GM10248 (cell line): ENCODE results near the gene DTNA.
"Not testable (repeated sequence)": the region's sequence is repeated elsewhere in the genome, so short reads cannot be mapped to it uniquely, and the experiment has no call there.

ENCODE experiments used
- CTCF ChIA-PET: fragments of 300-600 bp; sonication (Branson Sonifier 250); formaldehyde crosslinking; extraction: SDS; loops from one replicate; lab custom pipeline; 2021; ENCODE audit warnings: antibody characterized with exemption; lab: Yijun Ruan, JAX
- POLR2A ChIA-PET: fragments of 350-650 bp; sonication (Branson Sonifier 250); formaldehyde crosslinking; extraction: SDS; loops from one replicate; lab custom pipeline; 2020; ENCODE audit warnings: antibody characterized with exemption; lab: Yijun Ruan, JAX
- DNase-seq: peaks from one replicate; pipeline ENCODE4 v3.0.0; 2012; ENCODE audit errors: extremely low spot score
- TF ChIP-seq, protein P1 (sequence below): IDR thresholded peaks from 2 replicates; pipeline ENCODE4 v1.5.1; 2012; ENCODE audit warnings: mild to moderate bottlenecking, low read depth; ENCODE audit errors: extremely low read depth, missing control alignments, control extremely low read depth

The DTNA gene

DNA sequence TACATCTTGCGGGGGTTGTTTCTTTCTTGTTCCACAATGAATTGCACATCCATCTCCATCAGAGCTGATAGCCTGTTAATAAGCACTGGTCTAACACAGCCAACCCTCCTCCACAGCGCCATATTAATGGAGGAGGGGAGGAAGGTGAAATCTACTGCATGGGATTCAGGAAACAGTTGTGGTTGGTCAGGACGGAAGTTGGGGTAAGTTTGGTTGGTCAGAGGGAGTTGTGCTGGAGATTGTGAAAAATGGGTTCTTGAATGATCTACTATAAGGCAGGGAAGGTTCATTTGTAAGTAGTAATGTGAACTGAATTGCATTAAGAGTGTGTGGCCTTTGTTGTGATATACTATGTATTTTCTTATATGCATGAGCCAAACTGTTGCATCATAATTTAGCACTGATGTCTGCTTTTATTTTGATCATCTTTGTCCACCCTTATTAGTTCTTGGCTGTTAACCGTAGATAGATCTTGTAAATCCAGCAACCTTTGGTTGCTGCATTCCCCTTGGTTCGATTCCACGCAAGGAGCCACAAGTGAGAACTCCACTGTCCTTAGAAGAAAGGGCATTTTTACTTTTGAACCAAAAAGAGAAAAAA lies 180.5 kb downstream of the DTNA start:
- ChIA-PET POLR2A (interaction anchor here (0.5 kb wide), 1 partner anchor 24 kb away, joined by 3 read pairs; no protein-coding TSS in a partner anchor), CTCF (no interaction called here)
- TF ChIP-seq, protein P1, sequence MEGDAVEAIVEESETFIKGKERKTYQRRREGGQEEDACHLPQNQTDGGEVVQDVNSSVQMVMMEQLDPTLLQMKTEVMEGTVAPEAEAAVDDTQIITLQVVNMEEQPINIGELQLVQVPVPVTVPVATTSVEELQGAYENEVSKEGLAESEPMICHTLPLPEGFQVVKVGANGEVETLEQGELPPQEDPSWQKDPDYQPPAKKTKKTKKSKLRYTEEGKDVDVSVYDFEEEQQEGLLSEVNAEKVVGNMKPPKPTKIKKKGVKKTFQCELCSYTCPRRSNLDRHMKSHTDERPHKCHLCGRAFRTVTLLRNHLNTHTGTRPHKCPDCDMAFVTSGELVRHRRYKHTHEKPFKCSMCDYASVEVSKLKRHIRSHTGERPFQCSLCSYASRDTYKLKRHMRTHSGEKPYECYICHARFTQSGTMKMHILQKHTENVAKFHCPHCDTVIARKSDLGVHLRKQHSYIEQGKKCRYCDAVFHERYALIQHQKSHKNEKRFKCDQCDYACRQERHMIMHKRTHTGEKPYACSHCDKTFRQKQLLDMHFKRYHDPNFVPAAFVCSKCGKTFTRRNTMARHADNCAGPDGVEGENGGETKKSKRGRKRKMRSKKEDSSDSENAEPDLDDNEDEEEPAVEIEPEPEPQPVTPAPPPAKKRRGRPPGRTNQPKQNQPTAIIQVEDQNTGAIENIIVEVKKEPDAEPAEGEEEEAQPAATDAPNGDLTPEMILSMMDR = no peak
- DNase-seq = no peak

DNA sequence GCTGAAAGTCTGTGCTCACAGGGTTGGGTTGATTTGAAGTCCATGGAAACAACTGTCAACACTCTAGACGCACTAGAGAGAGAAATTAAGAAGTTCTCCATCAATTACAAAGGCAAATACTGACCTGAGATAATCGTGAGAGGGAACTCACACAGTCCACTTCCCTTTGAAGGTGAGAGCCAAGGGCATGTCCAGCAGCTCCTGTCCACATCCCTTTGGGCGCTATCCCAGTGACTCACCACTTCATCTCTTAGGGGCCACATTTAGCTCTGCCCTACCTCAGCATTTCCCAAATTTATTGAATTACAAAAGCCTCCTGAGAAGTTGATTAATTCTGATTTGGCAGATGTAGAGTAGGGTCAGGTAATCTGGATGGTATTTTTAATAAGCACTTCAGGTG lies 182.3 kb downstream of the DTNA start:
- DNase-seq = no peak
- ChIA-PET POLR2A (no interaction called here), CTCF (no interaction called here)
- TF ChIP-seq, protein P1 = no peak

DNA sequence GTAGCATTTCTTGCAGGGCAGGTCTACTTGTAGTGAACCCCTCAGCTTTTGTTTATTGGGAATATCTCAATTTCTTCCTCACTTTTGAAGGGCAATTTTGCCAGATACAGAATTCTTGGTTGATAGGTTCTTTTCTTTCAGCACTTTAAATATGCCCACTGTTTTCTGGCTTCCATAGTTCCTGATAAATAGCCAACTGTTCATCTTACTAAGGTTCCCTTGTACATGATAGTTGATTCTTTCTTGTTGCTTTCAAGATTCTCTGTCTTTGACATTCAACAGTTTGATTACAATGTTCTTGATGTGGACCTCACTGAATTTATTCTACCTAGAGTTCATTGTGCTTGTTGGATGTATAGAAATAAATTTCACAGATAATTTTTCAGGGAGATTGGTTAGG lies 183.1 kb downstream of the DTNA start:
- POLR2A ChIA-PET = no interaction called here
- no peak for DNase-seq
- TF ChIP-seq, protein P1 = no peak
- CTCF ChIA-PET = no interaction called here

DNA sequence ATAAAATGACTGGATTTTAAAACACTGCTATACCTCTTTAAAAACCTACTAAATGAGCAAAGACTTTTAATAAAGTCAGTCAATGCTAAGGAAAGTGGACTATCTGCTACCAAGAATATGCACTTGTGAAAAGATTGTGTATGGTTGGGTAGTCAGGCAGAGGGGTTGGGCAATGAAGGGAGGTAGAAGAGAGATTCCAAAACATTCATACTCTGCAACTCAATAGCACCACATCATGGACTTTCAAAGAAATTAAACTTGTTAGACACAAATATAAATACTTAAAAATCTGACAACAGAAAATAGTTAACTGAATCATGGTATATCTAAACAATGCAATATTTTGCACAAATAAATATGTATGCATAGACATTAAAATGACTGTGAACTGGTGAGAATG lies 191.2 kb downstream of the DTNA start:
- no peak for DNase-seq
- TF ChIP-seq, protein P1 = no peak
- POLR2A ChIA-PET = no interaction called here
- CTCF ChIA-PET = no interaction called here

DNA sequence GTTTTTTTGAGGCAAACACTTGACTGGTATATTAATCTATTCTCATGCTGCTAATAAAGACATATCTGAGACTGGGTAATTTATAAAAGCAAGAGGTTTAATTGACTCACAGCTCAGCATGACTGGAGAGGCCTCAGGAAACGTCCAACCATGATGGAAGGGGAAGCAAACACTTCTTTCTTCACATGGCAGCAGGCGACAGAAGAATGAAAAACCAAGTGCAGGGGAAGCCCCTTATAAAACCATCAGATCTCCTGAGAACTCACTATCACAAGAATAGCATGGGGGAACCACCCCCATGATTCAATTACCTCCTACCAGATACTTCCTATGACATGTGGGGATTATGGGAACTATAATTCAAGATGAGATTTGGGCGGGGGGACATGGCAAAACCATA lies 194.9 kb downstream of the DTNA start:
- TF ChIP-seq, protein P1 = no peak
- CTCF ChIA-PET = no interaction called here
- DNase-seq = no peak
- POLR2A ChIA-PET = no interaction called here

DNA sequence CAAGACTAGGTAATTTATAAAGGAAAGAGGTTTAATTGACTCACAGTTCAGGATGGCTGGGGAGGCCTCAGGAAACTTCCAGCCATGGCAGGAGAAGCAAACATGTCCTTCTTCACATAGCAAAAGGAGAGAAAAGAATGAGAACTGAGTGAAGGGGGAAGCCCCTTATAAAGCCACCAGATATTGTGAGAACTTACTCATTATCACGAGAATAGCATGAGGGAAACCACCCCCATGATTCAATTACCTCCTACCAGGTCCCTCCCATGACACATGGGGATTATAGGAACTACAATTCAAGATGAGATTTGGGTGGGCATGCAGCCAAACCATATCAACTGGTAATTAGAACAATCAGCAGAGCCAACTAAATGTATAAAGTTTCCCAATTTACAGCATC lies 196.9 kb downstream of the DTNA start:
- POLR2A ChIA-PET, CTCF ChIA-PET, DNase-seq: not testable (repeated sequence)

DNA sequence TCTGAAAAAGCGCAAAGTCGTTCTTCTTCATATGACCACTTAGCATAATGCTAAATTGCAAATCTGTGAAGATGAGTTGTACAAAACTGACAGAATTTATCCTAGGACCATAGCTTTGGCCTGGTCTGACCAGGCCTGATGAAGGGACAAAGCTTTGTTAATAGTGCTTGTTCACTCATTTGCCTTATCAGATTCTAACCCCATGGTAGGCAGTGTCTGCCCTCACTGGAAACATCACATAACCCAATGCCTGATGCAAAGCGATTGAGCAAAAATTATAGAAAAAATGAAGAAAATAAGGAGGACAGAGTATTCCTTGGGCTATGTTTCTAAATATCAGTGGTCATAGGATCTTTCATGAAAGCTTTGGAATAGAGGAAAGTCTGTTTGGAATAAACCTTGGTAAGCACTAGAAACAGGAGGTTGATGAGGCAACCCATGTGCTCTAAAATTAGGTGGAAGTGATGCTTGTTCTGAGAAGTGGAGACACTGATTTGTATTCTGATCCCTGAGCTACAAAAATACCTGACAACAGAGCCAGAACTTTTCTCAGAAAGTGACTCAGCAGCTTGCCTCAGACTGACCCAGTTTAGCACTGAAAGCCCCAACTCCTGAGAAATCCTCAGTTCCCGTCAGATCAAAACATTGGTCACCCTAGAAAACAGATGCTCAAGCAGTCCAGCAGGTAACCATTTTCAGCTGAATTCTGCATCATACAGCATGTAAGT lies 199.7 kb downstream of the DTNA start:
- ChIA-PET POLR2A (no interaction called here), CTCF (interaction anchor here (1.0 kb wide), 2 partner anchors 19 to 61 kb away, joined by 3 read pairs; no protein-coding TSS in a partner anchor)
- DNase-seq = no peak
- TF ChIP-seq, protein P1 = no peak
